ENCODE data around the gene HAS3. TPM values are rescaled to one million over a fixed set of nuclear protein-coding genes. Genes with fewer than 3 reads are reported as not detected.

Gene HAS3
- total RNA-seq, 2 donors from 2014 or later: 0.26 to 0.99 TPM

DNA sequence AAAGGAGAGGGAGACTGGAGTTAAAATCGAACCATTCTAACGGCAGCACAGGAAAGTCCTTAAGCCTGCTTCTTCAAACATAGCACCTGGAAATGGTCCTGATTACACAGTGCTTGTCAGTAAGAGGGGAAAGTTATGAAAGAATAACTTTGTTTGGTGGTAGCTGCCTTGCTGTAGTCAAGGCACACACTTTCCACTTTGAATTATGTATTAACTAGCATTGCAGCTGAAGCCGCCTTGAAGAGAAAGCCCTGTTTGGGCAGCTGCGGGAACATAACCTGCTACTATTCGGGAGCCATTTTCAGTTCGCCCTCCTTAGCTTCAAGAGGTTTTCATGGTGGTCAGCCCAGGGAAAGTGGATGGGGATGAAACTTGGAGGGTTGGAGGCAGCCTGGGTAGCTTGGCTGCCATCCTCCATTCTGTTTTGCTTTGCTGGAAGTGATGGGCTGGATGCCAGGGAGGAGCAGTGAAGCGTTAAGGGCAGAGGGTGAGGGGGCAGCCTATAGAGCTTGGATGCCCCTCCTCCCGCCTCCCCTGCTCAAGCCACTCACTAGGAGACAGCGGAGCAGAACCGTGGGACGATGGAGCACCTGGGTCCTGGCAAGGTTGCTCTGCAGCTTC, 5.3 kb upstream of the HAS3 start:
- intact Hi-C loops (cut with DNase I): no loop called here
- peak overlapping the region; percentile 40 to 75 (median 52) for H3K27ac ChIP-seq
- 3 to 11% methylated on average over 6 to 11 of the region's 11 CpGs for WGBS, 2 donors

GRCh38 chr16:69106491-69107315, 1.2 kb downstream of the HAS3 start:
- Histone ChIP-seq H3K27ac (no peak overlapping the region), H3K4me3 (peak overlapping the region in 1 of 2 donors; percentile 17), H3K4me1 (peaks cover 29% of the 10 kb centered on the region), H3K27me3 (no peaks in the 10 kb centered on the region), H3K36me3 (replicated peaks in 1 of 2; ENCODE audit: insufficient read depth in 1 of 2, low read depth in 2 of 2) (no peaks in the 10 kb centered on the region), H3K9me3 (no peaks in the 10 kb centered on the region)
- intact Hi-C loops (cut with DNase I): no loop called here
- no peak for ATAC-seq
- DNase-seq: peak in 1 of 4 donors; percentile 23
- no peak for TF ChIP-seq POLR2A (IDR thresholded peaks at IDR 0.05)
- TF ChIP-seq CTCF (IDR thresholded peaks at IDR 0.05): no peak
- 0 to 2% methylated on average over 12 to 50 of the region's 55 CpGs for WGBS, 2 donors

More for the DNA sequence above, 5.3 kb upstream of the HAS3 start:
- H3K9me3 ChIP-seq: no peaks in the 10 kb centered on the region
- peak; percentile 68 for ATAC-seq
- peak in 2 of 4 donors; percentile 15 to 23 for DNase-seq
- H3K36me3 ChIP-seq (replicated peaks in 1 of 2; ENCODE audit: insufficient read depth in 1 of 2, low read depth in 2 of 2): no peaks in the 10 kb centered on the region
- no peaks in the 10 kb centered on the region for H3K27me3 ChIP-seq
- no peak overlapping the region for H3K4me3 ChIP-seq
- no peak for TF ChIP-seq CTCF (IDR thresholded peaks at IDR 0.05)
- peak in 2 of 3 donors; percentile 22 to 25 for TF ChIP-seq POLR2A (IDR thresholded peaks at IDR 0.05)
- peaks cover 20% of the 10 kb centered on the region for H3K4me1 ChIP-seq

DNA sequence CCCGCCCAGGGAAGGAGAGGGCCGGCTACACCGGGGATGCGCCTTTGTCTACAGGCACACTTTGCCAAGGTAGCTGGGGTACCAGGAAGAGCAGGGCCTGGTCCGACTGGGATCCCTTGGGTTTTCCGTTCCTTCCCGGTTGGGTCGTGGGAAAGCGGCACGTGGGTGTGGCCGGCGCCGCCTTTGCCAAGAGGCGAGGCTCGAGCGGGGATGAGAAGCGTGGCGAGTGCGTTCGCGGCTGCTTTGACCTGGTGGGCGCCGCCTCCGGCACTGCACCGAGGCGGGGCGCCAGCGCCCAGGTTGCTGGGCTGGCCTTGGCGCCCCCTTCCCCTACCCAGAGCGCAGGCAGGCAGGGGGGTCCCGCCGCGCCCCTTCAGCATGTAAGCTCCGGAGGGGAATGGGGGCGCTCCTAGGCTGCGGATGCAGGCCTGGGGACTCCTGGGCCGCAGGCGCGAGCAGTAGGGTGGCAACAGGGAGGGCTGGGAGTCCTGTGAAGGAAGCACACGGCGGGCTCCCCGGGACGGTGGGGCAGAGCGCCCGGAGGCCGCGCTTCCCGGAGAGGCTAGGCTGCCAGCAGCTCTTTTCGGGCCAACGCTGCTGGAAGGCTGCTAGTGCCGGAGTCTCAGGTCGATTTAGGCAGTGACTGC, 2.0 kb downstream of the HAS3 start:
- Histone ChIP-seq H3K36me3 (replicated peaks in 1 of 2; ENCODE audit: insufficient read depth in 1 of 2, low read depth in 2 of 2) (no peaks in the 10 kb centered on the region), H3K9me3 (no peaks in the 10 kb centered on the region), H3K4me3 (no peak overlapping the region), H3K27ac (no peak overlapping the region), H3K27me3 (no peaks in the 10 kb centered on the region), H3K4me1 (peaks cover 36% of the 10 kb centered on the region)
- intact Hi-C loops (cut with DNase I): no loop called here
- 3% methylated on average over 50 of the region's 52 CpGs; no CpG with 5 or more reads in 1 of the 2 donors for WGBS, 2 donors
- TF ChIP-seq CTCF (IDR thresholded peaks at IDR 0.05) (no peak), POLR2A (IDR thresholded peaks at IDR 0.05) (no peak)
- ATAC-seq: peak; percentile 27
- DNase-seq: peak in 3 of 4 donors; percentile 45 to 56 (median 48)

DNA sequence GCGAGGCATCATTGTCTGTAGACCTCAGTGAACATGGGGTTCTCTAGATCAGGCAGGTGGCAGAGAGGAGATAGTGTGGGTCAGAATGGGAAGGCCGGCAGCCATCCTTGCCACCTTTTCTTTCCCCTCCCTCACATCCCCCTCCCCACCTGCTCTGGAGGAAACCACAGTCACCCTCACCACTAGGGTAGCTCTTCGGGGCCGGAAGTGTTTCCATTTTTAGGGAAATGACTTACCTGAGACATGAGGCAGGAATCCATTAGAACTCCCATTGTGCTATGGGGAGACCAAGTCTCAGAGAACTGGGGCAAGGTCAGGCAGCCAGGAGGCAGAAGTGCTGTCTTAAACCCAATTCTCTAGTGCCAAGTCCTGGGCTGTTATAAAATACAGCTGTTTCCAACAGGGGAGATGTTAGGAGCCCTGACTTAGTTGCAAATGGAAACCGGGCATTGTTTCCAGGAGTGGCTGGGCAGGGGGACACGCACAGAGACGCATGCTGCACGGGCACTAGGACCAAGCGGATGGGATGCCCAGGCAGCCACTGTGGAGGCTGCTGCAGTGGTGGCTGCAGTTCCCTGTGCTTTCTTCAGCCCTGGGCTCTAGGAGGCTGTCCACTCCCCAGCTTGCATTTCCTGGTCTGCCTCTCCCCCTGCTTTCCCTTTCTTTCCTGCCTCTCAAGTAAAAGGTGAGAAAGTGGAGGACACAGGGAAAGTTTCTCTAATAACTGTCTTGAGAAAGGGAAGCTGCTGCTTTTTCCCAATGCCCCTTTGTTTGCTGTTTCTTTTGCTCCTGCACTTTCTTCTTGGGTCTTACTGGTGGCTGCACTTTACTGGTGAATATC, 2.8 kb downstream of the HAS3 start:
- Histone ChIP-seq H3K36me3 (replicated peaks in 1 of 2; ENCODE audit: insufficient read depth in 1 of 2, low read depth in 2 of 2) (no peaks in the 10 kb centered on the region), H3K9me3 (no peaks in the 10 kb centered on the region), H3K27ac (no peak overlapping the region), H3K27me3 (no peaks in the 10 kb centered on the region), H3K4me3 (no peak overlapping the region), H3K4me1 (peaks cover 43% of the 10 kb centered on the region)
- WGBS, 2 donors: 70 to 77% methylated on average over 8 to 9 of the region's 9 CpGs
- TF ChIP-seq CTCF (IDR thresholded peaks at IDR 0.05): no peak
- no peak for TF ChIP-seq POLR2A (IDR thresholded peaks at IDR 0.05)
- DNase-seq (no peak), ATAC-seq (no peak)
- intact Hi-C loops (cut with DNase I): no loop called here

Measured in body of pancreas (tissue), 4 donors.